NB4 (cell line): ENCODE measurements around the gene DHRS12.

ENCODE experiments used
- DNase-seq: peaks from one replicate; pipeline ENCODE4 v3.0.0; 2010; ENCODE audit warnings: low read depth
- H3K4me3 ChIP-seq: one replicate; pipeline ENCODE4 v1.5.1; 2011; ENCODE audit warnings: mild to moderate bottlenecking, low read depth, low read length, moderate library complexity
- MYC ChIP-seq: IDR thresholded peaks from 2 replicates; pipeline ENCODE4 v1.6.1; 2011; ENCODE audit warnings: low read depth, low read length
- POLR2A ChIP-seq: IDR thresholded peaks from 2 replicates; pipeline ENCODE4 v1.6.1; 2011; ENCODE audit warnings: mild to moderate bottlenecking; ENCODE audit not compliant: insufficient read length; ENCODE audit errors: extremely low read depth
- TF ChIP-seq, protein P1 (sequence below): IDR thresholded peaks from 2 replicates; pipeline ENCODE4 v1.6.1; 2011; ENCODE audit warnings: low read depth, low read length
- TF ChIP-seq, protein P2 (sequence below): IDR thresholded peaks from one replicate; pipeline ENCODE4 v1.5.1; 2012; ENCODE audit warnings: low read depth, low read length

DHRS12 gene

GRCh38 chr13:51820016-51820597, 16.1 kb upstream of the DHRS12 start:
- no peak for DNase-seq
- TF ChIP-seq, protein P1, sequence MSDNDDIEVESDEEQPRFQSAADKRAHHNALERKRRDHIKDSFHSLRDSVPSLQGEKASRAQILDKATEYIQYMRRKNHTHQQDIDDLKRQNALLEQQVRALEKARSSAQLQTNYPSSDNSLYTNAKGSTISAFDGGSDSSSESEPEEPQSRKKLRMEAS: no peak
- TF ChIP-seq POLR2A (no peak), MYC (no peak)
- TF ChIP-seq, protein P2, sequence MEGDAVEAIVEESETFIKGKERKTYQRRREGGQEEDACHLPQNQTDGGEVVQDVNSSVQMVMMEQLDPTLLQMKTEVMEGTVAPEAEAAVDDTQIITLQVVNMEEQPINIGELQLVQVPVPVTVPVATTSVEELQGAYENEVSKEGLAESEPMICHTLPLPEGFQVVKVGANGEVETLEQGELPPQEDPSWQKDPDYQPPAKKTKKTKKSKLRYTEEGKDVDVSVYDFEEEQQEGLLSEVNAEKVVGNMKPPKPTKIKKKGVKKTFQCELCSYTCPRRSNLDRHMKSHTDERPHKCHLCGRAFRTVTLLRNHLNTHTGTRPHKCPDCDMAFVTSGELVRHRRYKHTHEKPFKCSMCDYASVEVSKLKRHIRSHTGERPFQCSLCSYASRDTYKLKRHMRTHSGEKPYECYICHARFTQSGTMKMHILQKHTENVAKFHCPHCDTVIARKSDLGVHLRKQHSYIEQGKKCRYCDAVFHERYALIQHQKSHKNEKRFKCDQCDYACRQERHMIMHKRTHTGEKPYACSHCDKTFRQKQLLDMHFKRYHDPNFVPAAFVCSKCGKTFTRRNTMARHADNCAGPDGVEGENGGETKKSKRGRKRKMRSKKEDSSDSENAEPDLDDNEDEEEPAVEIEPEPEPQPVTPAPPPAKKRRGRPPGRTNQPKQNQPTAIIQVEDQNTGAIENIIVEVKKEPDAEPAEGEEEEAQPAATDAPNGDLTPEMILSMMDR: no peak
- no peak overlapping the region for H3K4me3 ChIP-seq

DNA sequence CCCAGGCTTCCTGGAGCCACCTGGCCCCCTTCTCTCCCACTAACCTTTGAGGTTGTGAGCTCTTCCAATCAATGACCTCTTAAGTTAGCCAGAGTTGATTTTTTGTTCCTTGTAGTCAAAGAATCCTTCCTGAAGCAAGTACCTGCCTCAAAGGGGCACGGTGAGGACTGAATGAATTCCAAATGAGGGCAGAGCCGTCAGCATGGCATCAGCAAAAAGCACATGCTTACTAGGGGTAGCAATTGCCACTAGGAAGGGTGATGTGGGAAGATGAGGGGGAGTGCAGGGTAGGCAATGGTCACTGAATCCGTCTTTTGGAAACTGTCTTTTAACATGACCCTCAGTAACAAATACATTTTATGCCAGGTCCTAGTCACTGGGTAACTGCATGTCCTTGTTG, 15.6 kb upstream of the DHRS12 start:
- no peak overlapping the region for H3K4me3 ChIP-seq
- no peak for DNase-seq
- TF ChIP-seq MYC (no peak), POLR2A (no peak)
- TF ChIP-seq, protein P2: no peak
- TF ChIP-seq, protein P1: no peak

DNA sequence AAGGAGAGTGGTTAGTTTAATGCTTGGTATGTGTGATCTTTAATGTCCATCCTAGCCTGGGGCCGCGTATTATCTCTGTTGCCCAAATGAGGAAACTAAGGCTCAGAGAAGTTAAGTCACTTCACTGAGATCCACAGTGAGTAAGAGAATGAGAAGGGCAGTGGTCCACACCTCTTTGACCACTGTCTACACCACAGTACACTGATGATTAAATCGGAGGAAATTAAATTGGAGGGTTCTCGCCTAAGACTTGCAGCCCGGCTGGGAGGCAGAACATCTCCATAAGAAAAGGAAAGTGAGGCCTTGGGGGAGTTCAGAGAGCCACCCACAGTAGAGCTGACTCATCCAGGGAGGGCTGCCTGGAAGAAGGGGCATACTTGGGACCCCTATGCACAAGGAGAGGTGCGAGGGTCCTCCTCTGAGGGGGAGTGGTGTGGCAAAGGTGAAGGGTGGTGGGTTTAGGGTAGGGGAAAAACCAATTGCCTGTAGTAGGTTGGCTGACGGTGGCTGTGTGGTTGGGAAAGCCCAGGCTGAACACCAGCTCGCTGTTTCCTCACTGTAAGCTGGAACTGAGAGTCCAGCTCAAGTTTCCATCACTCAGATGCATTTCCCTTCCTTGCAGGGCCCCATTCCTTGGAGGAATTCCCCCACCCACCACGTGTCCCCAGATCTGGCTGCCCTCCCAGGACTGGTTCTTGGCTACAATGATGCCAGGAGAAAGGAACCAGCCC, 15.0 kb upstream of the DHRS12 start:
- TF ChIP-seq, protein P1: no peak
- TF ChIP-seq, protein P2: no peak
- no peak for TF ChIP-seq MYC
- no peak for TF ChIP-seq POLR2A
- no peak overlapping the region for H3K4me3 ChIP-seq
- no peak for DNase-seq

DNA sequence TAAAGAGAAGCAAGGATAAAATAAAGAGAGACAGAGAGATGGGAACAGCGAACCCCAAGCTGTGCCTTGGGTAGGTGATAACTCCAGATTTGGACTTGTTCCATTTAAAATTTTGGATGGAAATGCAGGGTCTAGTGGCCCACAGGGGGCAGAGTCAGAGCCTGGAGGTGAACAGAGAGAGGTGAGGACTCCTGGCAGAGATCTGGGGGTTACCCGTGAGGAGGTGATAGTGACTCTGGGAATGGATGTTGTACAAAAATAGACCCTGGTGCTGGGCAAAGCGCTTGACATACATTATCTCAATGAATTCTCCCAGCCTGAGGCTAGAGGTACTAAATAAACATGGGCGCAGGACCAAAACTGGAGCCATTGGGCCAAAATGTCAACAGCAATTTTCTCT, 14.3 kb upstream of the DHRS12 start:
- TF ChIP-seq, protein P2: no peak
- no peak for TF ChIP-seq POLR2A
- no peak for TF ChIP-seq MYC
- TF ChIP-seq, protein P1: no peak
- no peak for DNase-seq
- H3K4me3 ChIP-seq: no peak overlapping the region

- H3K4me3 ChIP-seq: no peak overlapping the region
- TF ChIP-seq POLR2A (no peak), MYC (no peak)
- TF ChIP-seq, protein P2: no peak
- TF ChIP-seq, protein P1: no peak
- no peak for DNase-seq
These were observed 13.8 kb upstream of the DHRS12 start for GRCh38 chr13:51817717-51818116.
